Measurements from ENCODE around the gene PPP4R4. TPM values are rescaled to one million over a fixed set of nuclear protein-coding genes. Genes with fewer than 3 reads are reported as not detected.

The PPP4R4 gene
- total RNA-seq, 1 donor from 2014 or later = not detected

- no peak overlapping the region for H3K27ac Mint-ChIP-seq (ENCODE audit: unreplicated experiment)
- TF ChIP-seq, protein P1, sequence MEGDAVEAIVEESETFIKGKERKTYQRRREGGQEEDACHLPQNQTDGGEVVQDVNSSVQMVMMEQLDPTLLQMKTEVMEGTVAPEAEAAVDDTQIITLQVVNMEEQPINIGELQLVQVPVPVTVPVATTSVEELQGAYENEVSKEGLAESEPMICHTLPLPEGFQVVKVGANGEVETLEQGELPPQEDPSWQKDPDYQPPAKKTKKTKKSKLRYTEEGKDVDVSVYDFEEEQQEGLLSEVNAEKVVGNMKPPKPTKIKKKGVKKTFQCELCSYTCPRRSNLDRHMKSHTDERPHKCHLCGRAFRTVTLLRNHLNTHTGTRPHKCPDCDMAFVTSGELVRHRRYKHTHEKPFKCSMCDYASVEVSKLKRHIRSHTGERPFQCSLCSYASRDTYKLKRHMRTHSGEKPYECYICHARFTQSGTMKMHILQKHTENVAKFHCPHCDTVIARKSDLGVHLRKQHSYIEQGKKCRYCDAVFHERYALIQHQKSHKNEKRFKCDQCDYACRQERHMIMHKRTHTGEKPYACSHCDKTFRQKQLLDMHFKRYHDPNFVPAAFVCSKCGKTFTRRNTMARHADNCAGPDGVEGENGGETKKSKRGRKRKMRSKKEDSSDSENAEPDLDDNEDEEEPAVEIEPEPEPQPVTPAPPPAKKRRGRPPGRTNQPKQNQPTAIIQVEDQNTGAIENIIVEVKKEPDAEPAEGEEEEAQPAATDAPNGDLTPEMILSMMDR (IDR thresholded peaks at IDR 0.05) = no peak
- H3K27me3 Mint-ChIP-seq (ENCODE audit: unreplicated experiment) = peaks cover 3% of the 10 kb centered on the region
- no peaks in the 10 kb centered on the region for H3K9me3 Mint-ChIP-seq (ENCODE audit: unreplicated experiment)
- peaks cover 17% of the 10 kb centered on the region for H3K4me1 Mint-ChIP-seq (ENCODE audit: unreplicated experiment)
- peak; percentile 51 for DNase-seq (ENCODE audit: extremely low spot score, unreplicated experiment)
- H3K36me3 Mint-ChIP-seq (ENCODE audit: unreplicated experiment) = no peaks in the 10 kb centered on the region
- no peak overlapping the region for H3K4me3 Mint-ChIP-seq (ENCODE audit: unreplicated experiment)
Measured at GRCh38 chr14:94127330-94127729, 46.8 kb upstream of the PPP4R4 start.

GRCh38 chr14:94128216-94128839 is 45.8 kb upstream of the PPP4R4 start:
- peak; percentile 73 for DNase-seq (ENCODE audit: extremely low spot score, unreplicated experiment)
- H3K4me3 Mint-ChIP-seq (ENCODE audit: unreplicated experiment) = peak overlapping the region; percentile 79
- H3K9me3 Mint-ChIP-seq (ENCODE audit: unreplicated experiment) = no peaks in the 10 kb centered on the region
- H3K27ac Mint-ChIP-seq (ENCODE audit: unreplicated experiment) = peak overlapping the region; percentile 5
- TF ChIP-seq, protein P1 (IDR thresholded peaks at IDR 0.05) = no peak
- H3K36me3 Mint-ChIP-seq (ENCODE audit: unreplicated experiment) = no peaks in the 10 kb centered on the region
- peaks cover 6% of the 10 kb centered on the region for H3K27me3 Mint-ChIP-seq (ENCODE audit: unreplicated experiment)
- H3K4me1 Mint-ChIP-seq (ENCODE audit: unreplicated experiment) = peaks cover 17% of the 10 kb centered on the region

- peaks cover 17% of the 10 kb centered on the region for H3K4me1 Mint-ChIP-seq (ENCODE audit: unreplicated experiment)
- no peaks in the 10 kb centered on the region for H3K36me3 Mint-ChIP-seq (ENCODE audit: unreplicated experiment)
- H3K27me3 Mint-ChIP-seq (ENCODE audit: unreplicated experiment) = peaks cover 15% of the 10 kb centered on the region
- TF ChIP-seq, protein P1 (IDR thresholded peaks at IDR 0.05) = peak; percentile 42
- peak within 1 kb of the TSS; percentile 79 for H3K4me3 Mint-ChIP-seq (ENCODE audit: unreplicated experiment)
- DNase-seq (ENCODE audit: extremely low spot score, unreplicated experiment) = peak; percentile 84
- no peaks in the 10 kb centered on the region for H3K9me3 Mint-ChIP-seq (ENCODE audit: unreplicated experiment)
- peak within 1 kb of the TSS; percentile 47 for H3K27ac Mint-ChIP-seq (ENCODE audit: unreplicated experiment)
Measured at GRCh38 chr14:94129111-94129757, 44.9 kb upstream of the PPP4R4 start, which contains the start of gene IFI27L2. IFI27L2 (minus strand) TSS chr14:94129604; CDS start chr14:94129564, 40 bp downstream.

GRCh38 chr14:94129758-94130414 is 44.2 kb upstream of the PPP4R4 start:
- H3K27me3 Mint-ChIP-seq (ENCODE audit: unreplicated experiment) = peaks cover 22% of the 10 kb centered on the region
- H3K9me3 Mint-ChIP-seq (ENCODE audit: unreplicated experiment) = no peaks in the 10 kb centered on the region
- DNase-seq (ENCODE audit: extremely low spot score, unreplicated experiment) = peak; percentile 44
- peak overlapping the region; percentile 47 for H3K27ac Mint-ChIP-seq (ENCODE audit: unreplicated experiment)
- peaks cover 17% of the 10 kb centered on the region for H3K4me1 Mint-ChIP-seq (ENCODE audit: unreplicated experiment)
- TF ChIP-seq, protein P1 (IDR thresholded peaks at IDR 0.05) = no peak
- no peaks in the 10 kb centered on the region for H3K36me3 Mint-ChIP-seq (ENCODE audit: unreplicated experiment)
- H3K4me3 Mint-ChIP-seq (ENCODE audit: unreplicated experiment) = peak overlapping the region; percentile 79
